ENCODE measurements around the gene CARD14.
A peak's percentile ranks its signal among the peaks of the same experiment; 100 is the strongest.

Gene CARD14

GRCh38 chr17:80169784-80170500 lies at the start of gene CARD14:
Gene CARD14, plus strand, starts transcription at chr17:80170030. Its CDS starts 11,409 bp downstream, at chr17:80181439.
- no peak for DNase-seq

DNA sequence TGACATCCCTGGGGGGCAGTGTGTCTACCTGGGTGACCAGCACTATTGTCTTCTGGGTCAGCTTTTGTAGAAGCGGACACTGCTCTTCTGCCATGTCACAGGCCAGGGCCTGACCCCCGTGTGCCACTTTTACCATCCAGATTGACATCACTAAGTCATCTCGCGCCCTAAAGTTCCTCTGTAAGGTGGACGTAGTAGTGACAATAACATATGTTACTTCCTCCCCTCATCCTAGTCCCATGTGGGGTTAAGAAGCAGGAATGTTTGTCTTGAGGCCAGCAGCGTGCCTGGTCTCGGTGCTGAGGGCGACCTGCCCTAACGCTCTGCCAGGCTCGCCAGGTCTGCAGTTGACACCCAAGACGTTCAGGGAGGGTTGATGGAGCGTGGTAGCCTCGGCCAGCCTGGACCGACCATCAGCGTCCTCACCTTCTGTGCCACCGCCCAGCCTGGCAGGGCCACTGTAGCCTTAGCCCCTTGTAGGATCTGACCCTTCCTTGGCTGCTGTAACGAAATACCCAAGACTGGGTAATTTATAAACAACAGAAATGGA lies 47.7 kb upstream of the CARD14 start:
- no peak for DNase-seq

- no peak for DNase-seq
Observed at GRCh38 chr17:80122926-80123505, 46.8 kb upstream of the CARD14 start.

GRCh38 chr17:80123791-80124190 lies 46.0 kb upstream of the CARD14 start:
- no peak for DNase-seq

- peak; percentile 64 for DNase-seq
Observed at GRCh38 chr17:80124351-80124981, 45.4 kb upstream of the CARD14 start.

DNA sequence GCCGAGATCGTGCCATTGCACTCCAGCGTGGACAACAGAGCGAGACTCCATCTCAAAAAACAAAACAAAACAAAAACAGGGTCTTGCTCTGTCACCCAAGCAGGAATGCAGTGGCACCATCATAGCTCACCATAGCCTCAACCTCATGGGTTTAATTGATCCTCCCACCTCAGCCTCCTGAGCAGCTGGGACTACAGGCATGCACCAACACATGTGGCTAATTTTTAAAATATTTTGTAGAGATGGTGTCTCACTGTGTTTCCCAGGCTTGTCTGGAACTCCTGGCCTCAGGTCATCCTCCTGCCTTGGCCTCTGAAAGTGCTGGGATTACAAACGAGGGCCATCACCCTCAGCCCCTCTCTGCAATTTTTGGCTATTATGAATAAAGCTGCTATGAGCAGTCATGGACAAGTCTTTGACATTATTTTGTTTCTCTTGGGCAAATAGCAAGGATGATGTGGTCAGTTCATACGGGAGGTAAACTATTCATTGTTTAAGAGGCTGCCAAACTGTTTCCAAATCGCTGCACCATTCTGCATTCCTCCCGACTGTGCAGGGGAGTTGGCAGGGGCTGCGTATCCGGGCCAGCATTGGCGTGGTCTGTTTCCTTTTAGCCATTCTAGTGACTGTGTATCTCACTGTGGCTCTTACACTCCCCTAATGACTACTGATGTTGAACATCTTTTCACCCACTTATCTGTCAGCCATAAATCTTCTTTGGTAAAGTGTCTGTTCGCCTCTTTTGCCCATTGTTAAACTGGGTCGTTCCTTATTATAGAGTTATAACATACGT lies 44.0 kb upstream of the CARD14 start:
- DNase-seq = peak; percentile 55

- no peak for DNase-seq
Observed at GRCh38 chr17:80126449-80126715, 43.4 kb upstream of the CARD14 start.

DNA sequence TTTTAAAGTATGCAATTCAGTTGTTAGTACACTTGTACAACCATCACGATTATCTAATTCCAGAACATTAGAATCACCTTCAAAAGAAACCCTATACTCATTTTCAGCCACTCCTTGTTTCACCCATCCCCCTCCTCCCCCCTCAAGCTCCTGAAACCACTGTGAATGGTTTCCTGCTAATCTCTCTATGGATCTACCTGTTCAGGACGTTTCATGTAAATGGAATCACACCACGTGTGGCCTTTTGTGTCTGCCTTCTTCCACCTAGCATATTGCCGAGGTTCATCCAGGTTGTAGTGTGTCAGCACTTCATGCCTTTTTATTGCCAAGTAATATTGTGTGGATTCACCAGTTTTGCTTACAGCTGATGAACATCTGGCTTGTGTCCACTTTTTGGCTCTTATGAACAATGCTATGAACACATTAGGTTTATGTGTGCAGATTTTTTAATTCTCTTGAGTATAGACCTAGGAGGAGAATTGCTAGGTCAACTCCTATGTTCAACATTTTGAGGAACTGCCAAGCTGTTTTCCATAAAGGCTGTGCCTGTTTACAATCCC lies 40.7 kb upstream of the CARD14 start:
- DNase-seq = no peak

GRCh38 chr17:80130992-80131391 lies 38.8 kb upstream of the CARD14 start:
- DNase-seq = no peak

DNA sequence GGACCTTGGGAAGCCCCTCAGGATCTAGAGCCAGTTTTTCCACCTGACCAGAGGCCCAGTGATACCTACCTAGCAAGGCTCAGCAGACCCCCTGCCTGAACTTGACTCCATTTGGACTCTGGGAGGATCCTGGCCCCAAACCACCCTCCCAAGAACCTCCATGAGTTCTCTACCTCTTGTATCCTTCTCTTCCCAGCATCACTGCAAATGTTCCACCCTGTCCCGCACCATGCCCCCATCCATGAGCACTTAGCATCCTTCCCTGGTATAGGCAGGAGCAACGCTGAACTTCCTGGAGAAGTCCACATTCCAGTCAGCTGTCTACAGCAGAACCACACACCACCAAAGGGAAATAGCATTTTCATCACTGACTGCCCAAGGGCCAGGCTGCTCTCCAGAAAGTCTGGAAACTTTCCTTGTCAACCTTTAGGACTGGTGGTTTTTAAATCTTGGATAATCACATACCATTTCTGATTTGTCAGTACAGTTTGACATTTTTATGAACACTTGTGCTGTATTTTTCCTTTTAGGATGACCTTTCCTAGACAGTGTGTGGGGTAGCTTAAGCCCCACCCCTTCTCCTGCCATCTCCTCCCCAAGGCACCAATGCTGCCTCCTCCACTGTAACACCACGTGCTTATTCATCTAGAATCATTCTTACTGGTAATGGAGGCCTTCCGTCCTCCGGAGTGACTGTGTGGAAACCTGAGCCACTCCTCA lies 36.8 kb upstream of the CARD14 start:
- no peak for DNase-seq

DNA sequence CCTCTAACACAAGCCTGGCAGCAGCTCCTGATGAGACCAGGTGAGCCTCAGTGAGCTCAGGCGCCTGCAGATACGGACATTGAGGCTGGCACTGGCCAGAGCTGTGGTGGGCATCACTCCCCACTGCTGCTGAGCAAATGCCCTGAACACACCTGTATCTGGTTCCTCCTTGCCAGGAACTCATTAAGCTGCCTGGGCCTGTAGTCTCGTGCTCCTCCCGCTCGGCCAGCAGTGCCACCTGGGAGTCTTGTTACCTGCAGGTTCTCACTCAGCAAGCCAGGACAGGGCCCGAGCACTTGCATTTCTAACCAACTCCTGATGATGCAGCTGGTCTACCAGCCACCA lies 36.2 kb upstream of the CARD14 start:
- DNase-seq = no peak

DNA sequence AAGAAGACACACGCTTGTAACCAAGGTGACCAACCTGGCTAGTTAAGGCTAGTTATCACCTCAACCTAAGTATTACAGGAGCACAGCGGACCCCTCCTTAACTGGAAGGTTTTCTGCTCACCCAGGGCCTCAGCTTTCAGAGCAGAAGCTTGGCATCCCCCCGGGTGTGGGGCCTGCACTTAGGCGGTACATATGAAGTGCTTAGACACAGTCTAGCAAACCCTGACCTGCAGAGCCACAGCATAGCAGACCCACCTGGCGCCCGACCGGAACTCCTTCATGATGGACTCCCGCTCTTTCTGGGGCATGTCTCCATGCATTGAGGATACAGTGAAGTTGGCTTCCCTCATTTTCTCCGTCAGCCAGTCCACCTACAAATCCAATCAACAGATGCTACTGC lies 32.7 kb upstream of the CARD14 start:
- DNase-seq = no peak

- DNase-seq = no peak
Observed at GRCh38 chr17:80138856-80139426, 30.9 kb upstream of the CARD14 start.

- no peak for DNase-seq
Observed at GRCh38 chr17:80141463-80142165, 28.2 kb upstream of the CARD14 start.

DNA sequence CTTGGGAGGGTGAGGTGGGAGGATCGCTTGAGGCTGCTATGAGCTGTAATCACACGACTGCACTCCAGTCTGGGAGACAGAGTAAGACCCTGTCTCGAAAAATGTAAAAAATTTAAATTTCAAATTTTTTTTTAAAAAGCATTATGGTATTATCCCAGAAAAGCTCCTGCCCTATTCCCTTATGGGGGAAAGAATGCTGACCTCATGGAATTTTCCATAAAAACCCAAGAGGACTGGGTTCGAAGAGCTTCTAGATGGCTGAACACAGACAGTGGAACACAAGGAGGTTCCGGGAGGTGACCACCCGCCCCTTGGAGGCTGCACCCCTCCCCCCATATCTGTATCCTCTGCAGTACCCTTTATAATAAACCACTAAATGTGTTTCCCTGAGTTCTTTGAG lies 26.9 kb upstream of the CARD14 start:
- no peak for DNase-seq

GRCh38 chr17:80145076-80146075 lies 24.5 kb upstream of the CARD14 start:
- no peak for DNase-seq

DNA sequence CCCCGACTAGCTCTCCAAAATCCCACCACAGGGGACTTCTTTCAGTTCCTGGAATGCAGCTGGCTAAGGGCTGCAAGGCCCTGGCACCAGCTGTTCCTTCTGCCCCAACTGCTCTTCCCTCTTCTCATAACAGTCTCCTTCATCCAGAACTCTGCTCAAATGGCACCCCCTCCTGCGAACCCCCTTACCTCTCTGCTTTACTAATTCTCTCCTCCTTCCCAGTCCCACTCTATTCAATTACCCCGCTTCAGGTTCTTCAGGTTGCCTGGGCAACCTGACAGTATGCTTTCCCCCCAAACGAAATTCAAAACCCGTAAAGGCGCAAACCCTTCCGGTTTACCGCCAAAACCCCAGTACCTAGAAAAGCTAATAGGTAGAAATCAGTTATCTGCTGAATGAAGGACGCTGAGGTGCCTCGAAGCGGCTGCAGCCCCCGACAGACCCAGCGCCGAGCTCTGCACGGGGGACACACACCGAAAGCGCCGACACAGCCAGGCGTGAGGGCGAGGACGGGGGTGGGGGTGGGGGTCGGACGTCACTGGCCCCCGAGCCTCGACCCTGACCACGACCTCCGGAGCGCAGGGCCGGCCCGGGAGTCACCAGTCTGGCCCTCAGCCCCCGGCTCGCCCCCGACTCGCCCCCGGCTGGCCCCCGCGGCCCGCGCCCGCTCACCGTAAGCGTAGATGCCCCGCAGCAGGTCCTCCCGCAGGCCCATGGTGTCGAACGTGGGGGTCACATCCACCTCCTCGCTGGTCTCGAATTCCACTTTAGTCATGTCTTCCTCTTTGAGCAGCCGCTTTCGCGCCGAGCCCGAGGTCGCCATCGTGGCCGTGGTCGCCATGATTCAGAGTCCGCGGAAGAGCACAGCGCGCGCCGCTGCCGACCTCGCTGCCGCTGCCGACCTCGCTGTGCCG lies 23.5 kb upstream of the CARD14 start:
- DNase-seq = peak; percentile 54

- peak; percentile 99 for DNase-seq
Observed at GRCh38 chr17:80147035-80147822, 22.6 kb upstream of the CARD14 start, which contains the start of gene EIF4A3. Gene EIF4A3, minus strand, starts transcription at chr17:80147128. Its CDS starts 167 bp downstream, at chr17:80146961.
